ENCODE measurements around the gene NACA.

DNA sequence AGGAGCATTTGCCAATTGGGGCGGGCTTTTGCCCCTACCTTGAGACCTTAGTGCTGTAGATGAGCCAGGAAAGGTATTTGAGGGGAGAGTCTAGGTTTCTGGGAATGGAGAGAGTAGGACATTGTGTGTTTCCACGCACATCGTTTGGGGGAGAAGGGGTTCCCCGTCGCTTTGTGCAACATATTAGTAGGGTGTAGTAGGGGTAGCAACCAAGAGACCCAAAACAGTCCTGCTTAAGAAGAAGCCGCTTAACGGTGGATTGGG is 36.3 kb downstream of the NACA start:
- TF ChIP-seq, protein P1, sequence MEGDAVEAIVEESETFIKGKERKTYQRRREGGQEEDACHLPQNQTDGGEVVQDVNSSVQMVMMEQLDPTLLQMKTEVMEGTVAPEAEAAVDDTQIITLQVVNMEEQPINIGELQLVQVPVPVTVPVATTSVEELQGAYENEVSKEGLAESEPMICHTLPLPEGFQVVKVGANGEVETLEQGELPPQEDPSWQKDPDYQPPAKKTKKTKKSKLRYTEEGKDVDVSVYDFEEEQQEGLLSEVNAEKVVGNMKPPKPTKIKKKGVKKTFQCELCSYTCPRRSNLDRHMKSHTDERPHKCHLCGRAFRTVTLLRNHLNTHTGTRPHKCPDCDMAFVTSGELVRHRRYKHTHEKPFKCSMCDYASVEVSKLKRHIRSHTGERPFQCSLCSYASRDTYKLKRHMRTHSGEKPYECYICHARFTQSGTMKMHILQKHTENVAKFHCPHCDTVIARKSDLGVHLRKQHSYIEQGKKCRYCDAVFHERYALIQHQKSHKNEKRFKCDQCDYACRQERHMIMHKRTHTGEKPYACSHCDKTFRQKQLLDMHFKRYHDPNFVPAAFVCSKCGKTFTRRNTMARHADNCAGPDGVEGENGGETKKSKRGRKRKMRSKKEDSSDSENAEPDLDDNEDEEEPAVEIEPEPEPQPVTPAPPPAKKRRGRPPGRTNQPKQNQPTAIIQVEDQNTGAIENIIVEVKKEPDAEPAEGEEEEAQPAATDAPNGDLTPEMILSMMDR (IDR thresholded peaks at IDR 0.05) = no peak
- TF ChIP-seq POLR2A (IDR thresholded peaks at IDR 0.05) = no peak
